OCI-LY1 (cell line): Measurements from ENCODE around the gene SLC39A10.

Source experiments
- EZH2 ChIP-seq: fragments of 200-600 bp; sonication (generic), shearing (Covaris generic); IDR thresholded peaks from 2 replicates; pipeline ENCODE4 v1.8.0; 2017; ENCODE audit warnings: borderline replicate concordance, mixed run types, mild to moderate bottlenecking, antibody characterized with exemption, low read length, moderate library complexity, mixed read lengths
- TF ChIP-seq, protein P1 (sequence below): fragments of 200-600 bp; sonication (generic), shearing (Covaris generic); IDR thresholded peaks from 2 replicates; pipeline ENCODE4 v1.5.1; 2017; ENCODE audit warnings: mild to moderate bottlenecking, antibody characterized with exemption, low read length, moderate library complexity, mixed read lengths

DNA sequence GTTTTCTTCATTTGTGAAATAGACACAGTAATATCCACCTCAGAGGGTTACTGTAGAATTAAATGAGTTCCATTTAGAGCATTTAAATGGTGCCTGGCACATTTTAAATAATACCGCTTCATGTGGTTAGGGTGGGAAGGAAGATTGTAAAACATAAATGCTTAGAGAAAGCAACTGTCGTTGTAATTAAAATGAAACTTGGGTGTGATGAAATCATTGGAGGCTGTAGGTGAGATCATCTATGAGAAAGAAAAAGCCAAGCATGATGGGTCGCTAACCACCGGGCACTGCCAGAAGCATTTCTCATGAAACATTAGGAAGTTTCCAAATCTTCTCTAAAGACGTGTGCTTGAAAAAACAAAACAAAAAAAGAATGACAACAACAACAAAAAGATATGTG is 8.2 kb upstream of the SLC39A10 start:
- TF ChIP-seq, protein P1, sequence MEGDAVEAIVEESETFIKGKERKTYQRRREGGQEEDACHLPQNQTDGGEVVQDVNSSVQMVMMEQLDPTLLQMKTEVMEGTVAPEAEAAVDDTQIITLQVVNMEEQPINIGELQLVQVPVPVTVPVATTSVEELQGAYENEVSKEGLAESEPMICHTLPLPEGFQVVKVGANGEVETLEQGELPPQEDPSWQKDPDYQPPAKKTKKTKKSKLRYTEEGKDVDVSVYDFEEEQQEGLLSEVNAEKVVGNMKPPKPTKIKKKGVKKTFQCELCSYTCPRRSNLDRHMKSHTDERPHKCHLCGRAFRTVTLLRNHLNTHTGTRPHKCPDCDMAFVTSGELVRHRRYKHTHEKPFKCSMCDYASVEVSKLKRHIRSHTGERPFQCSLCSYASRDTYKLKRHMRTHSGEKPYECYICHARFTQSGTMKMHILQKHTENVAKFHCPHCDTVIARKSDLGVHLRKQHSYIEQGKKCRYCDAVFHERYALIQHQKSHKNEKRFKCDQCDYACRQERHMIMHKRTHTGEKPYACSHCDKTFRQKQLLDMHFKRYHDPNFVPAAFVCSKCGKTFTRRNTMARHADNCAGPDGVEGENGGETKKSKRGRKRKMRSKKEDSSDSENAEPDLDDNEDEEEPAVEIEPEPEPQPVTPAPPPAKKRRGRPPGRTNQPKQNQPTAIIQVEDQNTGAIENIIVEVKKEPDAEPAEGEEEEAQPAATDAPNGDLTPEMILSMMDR = no peak
- TF ChIP-seq EZH2 = no peak
